Measurements from ENCODE around the gene ACKR2.

Gene ACKR2, protein sequence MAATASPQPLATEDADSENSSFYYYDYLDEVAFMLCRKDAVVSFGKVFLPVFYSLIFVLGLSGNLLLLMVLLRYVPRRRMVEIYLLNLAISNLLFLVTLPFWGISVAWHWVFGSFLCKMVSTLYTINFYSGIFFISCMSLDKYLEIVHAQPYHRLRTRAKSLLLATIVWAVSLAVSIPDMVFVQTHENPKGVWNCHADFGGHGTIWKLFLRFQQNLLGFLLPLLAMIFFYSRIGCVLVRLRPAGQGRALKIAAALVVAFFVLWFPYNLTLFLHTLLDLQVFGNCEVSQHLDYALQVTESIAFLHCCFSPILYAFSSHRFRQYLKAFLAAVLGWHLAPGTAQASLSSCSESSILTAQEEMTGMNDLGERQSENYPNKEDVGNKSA

GRCh38 chr3:42809202-42809601 is at the start of gene ACKR2:
TSS of gene ACKR2 (plus strand) at chr3:42809445. CDS start at chr3:42864503, 55,058 bp downstream.
- TF ChIP-seq, protein P1, sequence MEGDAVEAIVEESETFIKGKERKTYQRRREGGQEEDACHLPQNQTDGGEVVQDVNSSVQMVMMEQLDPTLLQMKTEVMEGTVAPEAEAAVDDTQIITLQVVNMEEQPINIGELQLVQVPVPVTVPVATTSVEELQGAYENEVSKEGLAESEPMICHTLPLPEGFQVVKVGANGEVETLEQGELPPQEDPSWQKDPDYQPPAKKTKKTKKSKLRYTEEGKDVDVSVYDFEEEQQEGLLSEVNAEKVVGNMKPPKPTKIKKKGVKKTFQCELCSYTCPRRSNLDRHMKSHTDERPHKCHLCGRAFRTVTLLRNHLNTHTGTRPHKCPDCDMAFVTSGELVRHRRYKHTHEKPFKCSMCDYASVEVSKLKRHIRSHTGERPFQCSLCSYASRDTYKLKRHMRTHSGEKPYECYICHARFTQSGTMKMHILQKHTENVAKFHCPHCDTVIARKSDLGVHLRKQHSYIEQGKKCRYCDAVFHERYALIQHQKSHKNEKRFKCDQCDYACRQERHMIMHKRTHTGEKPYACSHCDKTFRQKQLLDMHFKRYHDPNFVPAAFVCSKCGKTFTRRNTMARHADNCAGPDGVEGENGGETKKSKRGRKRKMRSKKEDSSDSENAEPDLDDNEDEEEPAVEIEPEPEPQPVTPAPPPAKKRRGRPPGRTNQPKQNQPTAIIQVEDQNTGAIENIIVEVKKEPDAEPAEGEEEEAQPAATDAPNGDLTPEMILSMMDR (IDR thresholded peaks at IDR 0.05; ENCODE audit: borderline replicate concordance, control extremely low read depth, extremely low read depth, insufficient read depth, missing control alignments) = no peak
- no peak for DNase-seq (ENCODE audit: low spot score)
- in situ Hi-C loops (cut with MboI; ENCODE audit: low sequenced_read_pairs, unreplicated experiment) = no loop called here

GRCh38 chr3:42762046-42762724 is 47.1 kb upstream of the ACKR2 start:
- in situ Hi-C loops (cut with MboI; ENCODE audit: low sequenced_read_pairs, unreplicated experiment) = no loop called here
- TF ChIP-seq, protein P1 (IDR thresholded peaks at IDR 0.05; ENCODE audit: borderline replicate concordance, control extremely low read depth, extremely low read depth, insufficient read depth, missing control alignments) = no peak
- no peak for DNase-seq (ENCODE audit: low spot score)

- TF ChIP-seq, protein P1 (IDR thresholded peaks at IDR 0.05; ENCODE audit: borderline replicate concordance, control extremely low read depth, extremely low read depth, insufficient read depth, missing control alignments) = no peak
- DNase-seq (ENCODE audit: low spot score) = no peak
- in situ Hi-C loops (cut with MboI; ENCODE audit: low sequenced_read_pairs, unreplicated experiment) = no loop called here
These were observed 46.2 kb upstream of the ACKR2 start for GRCh38 chr3:42763021-42763420.

GRCh38 chr3:42764115-42764514 is 45.1 kb upstream of the ACKR2 start:
- TF ChIP-seq, protein P1 (IDR thresholded peaks at IDR 0.05; ENCODE audit: borderline replicate concordance, control extremely low read depth, extremely low read depth, insufficient read depth, missing control alignments) = no peak
- DNase-seq (ENCODE audit: low spot score) = no peak
- in situ Hi-C loops (cut with MboI; ENCODE audit: low sequenced_read_pairs, unreplicated experiment) = no loop called here

DNA sequence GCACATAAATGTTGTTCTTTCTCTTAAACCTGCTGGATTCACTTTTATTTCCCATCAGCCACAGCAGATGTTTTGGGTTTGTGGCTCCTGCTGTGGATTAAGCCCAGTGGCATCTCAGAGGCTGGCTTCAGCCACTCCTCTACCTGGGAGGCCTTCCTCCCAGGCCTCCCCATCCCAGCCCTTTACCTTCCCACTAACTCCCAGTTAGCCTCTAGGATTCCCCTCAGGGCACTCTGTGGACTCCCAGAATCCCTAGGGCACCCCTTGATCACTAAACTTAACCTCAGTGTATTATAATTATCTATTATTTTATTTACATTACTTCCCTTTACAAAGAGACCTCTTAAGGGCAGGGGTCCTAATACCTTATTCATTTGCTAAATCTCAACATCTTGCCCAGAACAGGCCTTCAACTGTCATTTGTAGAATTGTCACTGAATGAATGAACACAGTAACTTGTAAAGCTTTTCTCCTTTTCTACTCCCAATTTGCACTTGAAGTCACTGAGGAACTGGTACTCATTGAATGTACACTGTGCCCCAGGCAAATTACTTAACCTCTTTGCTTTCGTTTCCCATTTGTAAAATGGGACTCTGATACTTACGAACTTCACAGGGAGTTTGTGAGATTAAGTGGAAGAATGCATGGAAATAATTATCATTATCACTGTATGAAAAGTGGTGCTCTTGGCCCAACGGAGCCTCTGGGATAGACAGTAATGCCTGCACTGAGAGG is 44.5 kb upstream of the ACKR2 start:
- no peak for DNase-seq (ENCODE audit: low spot score)
- TF ChIP-seq, protein P1 (IDR thresholded peaks at IDR 0.05; ENCODE audit: borderline replicate concordance, control extremely low read depth, extremely low read depth, insufficient read depth, missing control alignments) = no peak
- in situ Hi-C loops (cut with MboI; ENCODE audit: low sequenced_read_pairs, unreplicated experiment) = no loop called here

- DNase-seq (ENCODE audit: low spot score) = no peak
- in situ Hi-C loops (cut with MboI; ENCODE audit: low sequenced_read_pairs, unreplicated experiment) = no loop called here
- TF ChIP-seq, protein P1 (IDR thresholded peaks at IDR 0.05; ENCODE audit: borderline replicate concordance, control extremely low read depth, extremely low read depth, insufficient read depth, missing control alignments) = no peak
These were observed 39.6 kb upstream of the ACKR2 start for GRCh38 chr3:42769477-42770131.

Data from GM13976 (cell line).